GM12878 (cell line): ENCODE measurements around the gene ANAPC4. TPM values are rescaled to one million over a fixed set of nuclear protein-coding genes. Genes with fewer than 3 reads are reported as not detected.
"Not testable (repeated sequence)": the region's sequence is repeated elsewhere in the genome, so short reads cannot be mapped to it uniquely, and the experiment has no call there.

Experiments
- ATAC-seq: fragments of 200-7000 bp; cut with Tn5 transposase; 3 replicates; pipeline ENCODE4 v1.9.1; 2020; ENCODE audit warnings: mild to moderate bottlenecking, moderate library complexity
- BruUV-seq: library from RNA; stranded (reverse); fragments of 400-500 nt; replicated peaks from 2 replicates; lab custom pipeline; 2021; lab: Mats Ljungman, UMichigan
- CTCF ChIA-PET: fragments of 300-600 bp; sonication (Branson Sonifier 250); formaldehyde crosslinking; extraction: SDS; loops from one replicate; lab custom pipeline; 2021; ENCODE audit warnings: inconsistent platforms; lab: Yijun Ruan, JAX
- POLR2A ChIA-PET: fragments of 350-600 bp; formaldehyde crosslinking; extraction: SDS; loops from one replicate; lab custom pipeline; 2021; ENCODE audit warnings: inconsistent platforms; lab: Charles Lee
- RAD21 ChIA-PET: fragments of 300-600 bp; sonication (Branson Sonifier 250); formaldehyde crosslinking; loops from one replicate; lab custom pipeline; 2023; ENCODE audit warnings: antibody characterized with exemption; ENCODE audit not compliant: unreplicated experiment; lab: Charles Lee
- SMC1A ChIA-PET: fragments of 300-600 bp; sonication (Branson Sonifier 250); formaldehyde crosslinking; loops from one replicate; lab custom pipeline; 2023; ENCODE audit not compliant: unreplicated experiment, uncharacterized antibody; lab: Charles Lee
- DNase-seq: peaks from one replicate; pipeline ENCODE4 v3.0.0-alpha.2; 2011; ENCODE audit warnings: low read depth, low spot score
- FAIRE-seq: peaks from 3 replicates; lab custom pipeline; 2011; peaks lifted over from hg19 to GRCh38; lab: Jason Lieb, UNC
- H2AFZ ChIP-seq: 2 replicates; pipeline ENCODE4 v1.6.0; 2011; ENCODE audit warnings: low read depth, low read length, control low read depth; ENCODE audit not compliant: control insufficient read depth
- H3K27ac ChIP-seq: 2 replicates; pipeline ENCODE4 v1.5.1; 2011; ENCODE audit warnings: control low read depth; ENCODE audit not compliant: control insufficient read depth, insufficient read depth
- H3K27me3 ChIP-seq, 2 experiments: replicated peaks in 1 of 2; 2 replicates each; pipeline versions ENCODE4 v1.6.0 to v1.6.1; 2011; ENCODE audit warnings: low read length in 1 of 2; ENCODE audit not compliant: control insufficient read depth in 2 of 2, insufficient read depth in 2 of 2
- H3K36me3 ChIP-seq, 2 experiments: 2 replicates each; pipeline ENCODE4 v1.5.1; 2011; ENCODE audit warnings: low read length in 1 of 2; ENCODE audit not compliant: control insufficient read depth in 2 of 2, insufficient read depth in 2 of 2
- H3K4me1 ChIP-seq: 2 replicates; pipeline ENCODE4 v1.6.1; 2011; ENCODE audit warnings: mild to moderate bottlenecking, low read length, moderate library complexity, mixed read lengths; ENCODE audit not compliant: control insufficient read depth, insufficient read depth
- H3K4me2 ChIP-seq: 2 replicates; pipeline ENCODE4 v1.6.0; 2011; ENCODE audit warnings: control low read depth; ENCODE audit not compliant: control insufficient read depth, insufficient read depth
- H3K4me3 ChIP-seq: fragments of 200-600 bp; sonication (generic); 2 replicates; pipeline ENCODE4 v1.5.1; 2016
- H3K79me2 ChIP-seq: 2 replicates; pipeline ENCODE4 v1.6.0; 2011; ENCODE audit warnings: low read length; ENCODE audit not compliant: control insufficient read depth, insufficient read depth
- H3K9ac ChIP-seq: 2 replicates; pipeline ENCODE4 v1.8.0; 2011; ENCODE audit warnings: low read length, control low read depth, mixed read lengths; ENCODE audit not compliant: control insufficient read depth, insufficient read depth
- H3K9me3 ChIP-seq: replicated peaks from 3 replicates; pipeline ENCODE4 v1.5.1; 2011; ENCODE audit warnings: mild to moderate bottlenecking, low read length; ENCODE audit not compliant: control insufficient read depth, insufficient read depth
- H4K20me1 ChIP-seq: 2 replicates; pipeline ENCODE4 v1.6.0; 2011; ENCODE audit not compliant: control insufficient read depth, insufficient read depth
- WGBS: methylation state at CpG from one replicate; pipeline ENCODE4 v1.1.6; 2016; ENCODE audit warnings: low lambda C conversion rate; ENCODE audit not compliant: insufficient replicate concordance, insufficient coverage; ENCODE audit errors: missing lambda C conversion rate; 5-methylcytosine and 5-hydroxymethylcytosine counted together
- in situ Hi-C: fragments of 300-500 bp; cut with MboI; formaldehyde crosslinking; loops from 9 replicates; pipeline ENCODE4 v1.14.3; 2018; ENCODE audit warnings: mixed read lengths
- intact Hi-C: fragments of 100-400 bp; cut with micrococcal nuclease; formaldehyde crosslinking; loops from one replicate; pipeline ENCODE4 v1.14.2; 2022; ENCODE audit not compliant: unreplicated experiment
- polyA plus RNA-seq, 11 experiments: library from polyadenylated mRNA; depleted of rRNA in 4 of 11; unstranded in 6 of 11; stranded (reverse) in 5 of 11; fragments of >200 nt; fragmentation: Nextera tagmentation in 4 of 11; fragmentation: Illumina TruSeq in 1 of 11; extraction: Ambion mirVana in 4 of 11; extraction: Trizol in 1 of 11; gene quantifications; 1 replicate in 1 of 11; 2 replicates in 10 of 11; pipeline versions ENCODE4 v1.2.1 to v1.2.3, GENCODE V29; 2011 to 2016; ENCODE audit warnings: inconsistent platforms in 2 of 11, missing spikeins in 2 of 11, low read depth in 1 of 11
- total RNA-seq, 4 experiments: library from RNA; depleted of rRNA in 3 of 4; stranded (reverse); fragments of >200 nt in 3 of 4; fragmentation: Illumina TruSeq in 1 of 4; extraction: Trizol in 1 of 4; gene quantifications; 2 replicates each; pipeline versions ENCODE4 v1.2.1 to v1.2.3, GENCODE V29; 2013 to 2021
- TF ChIP-seq, protein P1 (sequence below): IDR thresholded peaks from 2 replicates; pipeline ENCODE4 v1.6.1; 2012; ENCODE audit warnings: low read depth, low read length, improper control_type of control experiment

Gene ANAPC4
- total and polyA plus RNA-seq, 10 of the 15 experiments (the other 5 are each of a cell fraction or from before 2014, with no cell fraction given) = 16.3 to 50.2 (median 29.9) TPM

DNA sequence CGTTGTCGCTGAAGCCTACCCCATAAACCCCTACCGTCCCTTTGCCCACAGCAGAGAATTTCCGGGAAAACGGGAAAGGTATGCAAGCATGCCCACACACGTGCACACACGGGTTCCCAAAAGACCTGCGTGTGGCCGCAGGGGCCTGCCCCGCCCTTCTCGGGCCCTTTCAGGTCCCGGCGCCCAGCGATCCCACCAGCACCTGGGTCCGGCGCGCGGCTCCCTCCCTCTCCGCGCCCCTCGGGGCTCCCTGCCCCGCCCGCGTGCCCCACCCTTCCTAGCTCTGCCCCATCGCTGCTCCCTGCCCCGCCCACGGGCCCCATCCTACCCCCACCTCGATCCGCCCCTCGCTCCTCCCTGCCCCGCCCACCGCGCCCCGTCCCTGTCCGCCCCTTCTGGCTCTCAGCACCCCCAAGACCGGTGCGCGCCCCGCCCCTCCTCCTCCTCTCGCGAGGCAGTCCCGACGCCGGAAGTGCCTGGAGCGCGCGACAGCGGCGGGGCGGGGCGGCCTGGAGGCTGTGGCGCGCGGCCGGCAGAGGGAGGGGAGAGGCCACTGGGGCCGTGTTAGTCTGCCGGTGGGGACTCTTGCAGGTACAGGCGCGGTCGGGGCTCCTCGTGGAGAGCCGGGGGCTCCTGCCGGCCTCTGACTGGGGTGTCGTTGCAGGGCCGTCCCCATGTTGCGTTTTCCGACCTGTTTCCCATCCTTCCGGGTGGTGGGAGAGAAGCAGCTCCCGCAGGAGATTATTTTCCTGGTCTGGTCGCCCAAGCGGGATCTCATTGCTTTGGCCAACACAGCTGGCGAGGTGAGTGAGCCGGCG, at the start of gene ANAPC4 (continued):
- TF ChIP-seq, protein P1, sequence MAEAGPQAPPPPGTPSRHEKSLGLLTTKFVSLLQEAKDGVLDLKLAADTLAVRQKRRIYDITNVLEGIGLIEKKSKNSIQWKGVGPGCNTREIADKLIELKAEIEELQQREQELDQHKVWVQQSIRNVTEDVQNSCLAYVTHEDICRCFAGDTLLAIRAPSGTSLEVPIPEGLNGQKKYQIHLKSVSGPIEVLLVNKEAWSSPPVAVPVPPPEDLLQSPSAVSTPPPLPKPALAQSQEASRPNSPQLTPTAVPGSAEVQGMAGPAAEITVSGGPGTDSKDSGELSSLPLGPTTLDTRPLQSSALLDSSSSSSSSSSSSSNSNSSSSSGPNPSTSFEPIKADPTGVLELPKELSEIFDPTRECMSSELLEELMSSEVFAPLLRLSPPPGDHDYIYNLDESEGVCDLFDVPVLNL = no peak

DNA sequence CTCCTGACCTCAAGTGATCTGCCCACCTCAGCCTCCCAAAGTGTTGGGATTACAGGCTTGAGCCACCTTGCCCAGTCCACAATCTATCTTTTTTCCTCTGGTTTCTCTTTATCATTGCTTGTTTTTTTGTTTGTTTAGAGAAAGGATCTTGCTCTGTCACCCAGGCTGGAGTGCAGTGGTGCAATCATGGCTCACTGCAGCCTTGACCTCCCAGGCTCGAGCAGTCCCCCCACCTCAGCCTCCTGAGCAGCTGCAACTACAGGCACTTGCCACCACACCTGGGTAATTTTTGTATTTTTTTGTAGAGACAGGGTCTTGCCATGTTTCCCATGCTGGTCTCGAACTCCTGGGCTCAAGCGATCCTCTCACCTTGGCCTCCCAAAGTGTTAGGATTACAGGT, 48.6 kb upstream of the ANAPC4 start:
- H3K36me3 ChIP-seq, H3K4me2 ChIP-seq, H4K20me1 ChIP-seq, H3K27me3 ChIP-seq, H3K79me2 ChIP-seq, H3K4me3 ChIP-seq, FAIRE-seq, in situ Hi-C loops, BruUV-seq, H3K9ac ChIP-seq, CTCF ChIA-PET, H3K27ac ChIP-seq, RAD21 ChIA-PET, H3K4me1 ChIP-seq, intact Hi-C loops, DNase-seq, ATAC-seq, H3K9me3 ChIP-seq, H2AFZ ChIP-seq, SMC1A ChIA-PET: not testable (repeated sequence)
- 100% methylated on average over 3 of the region's 3 CpGs for WGBS
- POLR2A ChIA-PET = interaction anchor here (1.0 kb wide), 1 partner anchor 21 kb away, joined by 4 read pairs; no protein-coding TSS in a partner anchor
